Measurements from ENCODE around the gene TMEM131. TPM values are rescaled to one million over a fixed set of nuclear protein-coding genes. Genes with fewer than 3 reads are reported as not detected.

The TMEM131 gene
- total RNA-seq, 2 donors from 2014 or later: 39.0 to 43.0 TPM

- peak; percentile 36 for DNase-seq
- Mint-ChIP-seq H3K9me3 (no peaks in the 10 kb centered on the region), H3K4me1 (peaks cover 14% of the 10 kb centered on the region), H3K27me3 (ENCODE audit: insufficient read depth) (no peaks in the 10 kb centered on the region), H3K27ac (no peak overlapping the region), H3K4me3 (no peak overlapping the region), H3K36me3 (ENCODE audit: low read depth) (peaks cover 46% of the 10 kb centered on the region)
- WGBS, 2 experiments (ENCODE audit: insufficient coverage in 1 of 2, insufficient read length in 1 of 2): 87 to 92% methylated on average over 2 to 4 of the region's 4 CpGs
- Histone ChIP-seq H3K27me3 (ENCODE audit: control insufficient read depth, insufficient read depth, low read length, poor library complexity, severe bottlenecking) (no peaks in the 10 kb centered on the region), H3K27ac (ENCODE audit: low read depth, low read length) (no peak overlapping the region), H3K4me3 (ENCODE audit: low read length) (no peak overlapping the region), H3K9me3 (ENCODE audit: control insufficient read depth, low read length) (peaks cover 7% of the 10 kb centered on the region), H3K4me1 (ENCODE audit: control insufficient read depth, insufficient read depth, low read length) (peaks cover 8% of the 10 kb centered on the region), H3K9ac (ENCODE audit: extremely low read depth, low read length, poor library complexity, severe bottlenecking) (no peak overlapping the region), H3K36me3 (ENCODE audit: control insufficient read depth, insufficient read depth, low read length) (peaks cover 57% of the 10 kb centered on the region)
- TF ChIP-seq CTCF (conservative IDR thresholded peaks at IDR 0.05): no peak
These were observed 216.6 kb downstream of the TMEM131 start for GRCh38 chr2:97779141-97779540.

GRCh38 chr2:97775074-97775473 lies 220.7 kb downstream of the TMEM131 start:
- H3K9ac ChIP-seq (ENCODE audit: extremely low read depth, low read length, poor library complexity, severe bottlenecking): no peak overlapping the region
- peaks cover 7% of the 10 kb centered on the region for H3K9me3 ChIP-seq (ENCODE audit: control insufficient read depth, low read length)
- WGBS, 2 experiments (ENCODE audit: insufficient coverage in 1 of 2, insufficient read length in 1 of 2): 94 to 98% methylated on average over 10 to 11 of the region's 11 CpGs
- DNase-seq: peak; percentile 32
- H3K4me3 ChIP-seq (ENCODE audit: low read length): no peak overlapping the region
- H3K4me1 ChIP-seq (ENCODE audit: control insufficient read depth, insufficient read depth, low read length): peaks cover 10% of the 10 kb centered on the region
- Mint-ChIP-seq H3K9me3 (no peaks in the 10 kb centered on the region), H3K36me3 (ENCODE audit: low read depth) (peaks cover 70% of the 10 kb centered on the region), H3K4me3 (no peak overlapping the region), H3K27me3 (ENCODE audit: insufficient read depth) (no peaks in the 10 kb centered on the region), H3K27ac (no peak overlapping the region), H3K4me1 (peaks cover 38% of the 10 kb centered on the region)
- peaks cover 74% of the 10 kb centered on the region for H3K36me3 ChIP-seq (ENCODE audit: control insufficient read depth, insufficient read depth, low read length)
- no peak overlapping the region for H3K27ac ChIP-seq (ENCODE audit: low read depth, low read length)
- H3K27me3 ChIP-seq (ENCODE audit: control insufficient read depth, insufficient read depth, low read length, poor library complexity, severe bottlenecking): no peaks in the 10 kb centered on the region
- TF ChIP-seq CTCF (conservative IDR thresholded peaks at IDR 0.05): no peak

- Histone ChIP-seq H3K9me3 (ENCODE audit: control insufficient read depth, low read length) (peaks cover 7% of the 10 kb centered on the region), H3K9ac (ENCODE audit: extremely low read depth, low read length, poor library complexity, severe bottlenecking) (no peak overlapping the region), H3K4me1 (ENCODE audit: control insufficient read depth, insufficient read depth, low read length) (peaks cover 11% of the 10 kb centered on the region), H3K36me3 (ENCODE audit: control insufficient read depth, insufficient read depth, low read length) (peaks cover 70% of the 10 kb centered on the region), H3K27me3 (ENCODE audit: control insufficient read depth, insufficient read depth, low read length, poor library complexity, severe bottlenecking) (no peaks in the 10 kb centered on the region), H3K4me3 (ENCODE audit: low read length) (no peak overlapping the region), H3K27ac (ENCODE audit: low read depth, low read length) (no peak overlapping the region)
- H3K27me3 Mint-ChIP-seq (ENCODE audit: insufficient read depth): no peaks in the 10 kb centered on the region
- H3K9me3 Mint-ChIP-seq: no peaks in the 10 kb centered on the region
- peaks cover 68% of the 10 kb centered on the region for H3K36me3 Mint-ChIP-seq (ENCODE audit: low read depth)
- H3K4me1 Mint-ChIP-seq: peaks cover 37% of the 10 kb centered on the region
- peak overlapping the region; percentile 60 for H3K27ac Mint-ChIP-seq
- peak; percentile 76 for TF ChIP-seq CTCF (conservative IDR thresholded peaks at IDR 0.05)
- DNase-seq: peak; percentile 78
- 68 to 70% methylated on average over 7 of the region's 7 CpGs for WGBS, 2 experiments (ENCODE audit: insufficient coverage in 1 of 2, insufficient read length in 1 of 2)
- no peak overlapping the region for H3K4me3 Mint-ChIP-seq
These were observed 221.3 kb downstream of the TMEM131 start for GRCh38 chr2:97774425-97774824.

All from endodermal cell (in vitro differentiated cells).